GM12801 (cell line): ENCODE measurements around the gene TP63.

Experiments
- CTCF ChIP-seq: IDR thresholded peaks from one replicate; pipeline ENCODE4 v1.5.1; 2011; ENCODE audit warnings: control low read depth; ENCODE audit not compliant: insufficient read length; ENCODE audit errors: extremely low read depth

Gene TP63

GRCh38 chr3:189787632-189788031 is 156.4 kb downstream of the TP63 start:
- TF ChIP-seq CTCF, result no peak

- TF ChIP-seq CTCF, result no peak
These were observed 158.2 kb downstream of the TP63 start for GRCh38 chr3:189789432-189789831.

GRCh38 chr3:189790658-189791057 is 159.5 kb downstream of the TP63 start:
- no peak for TF ChIP-seq CTCF

GRCh38 chr3:189792046-189792929 is 161.1 kb downstream of the TP63 start:
- TF ChIP-seq CTCF, result no peak

GRCh38 chr3:189794518-189794917 is 163.3 kb downstream of the TP63 start:
- TF ChIP-seq CTCF, result no peak

GRCh38 chr3:189797103-189797750 is 166.0 kb downstream of the TP63 start:
- no peak for TF ChIP-seq CTCF

GRCh38 chr3:189799366-189799765 is 168.2 kb downstream of the TP63 start:
- no peak for TF ChIP-seq CTCF
